ENCODE data around the gene RNF157.
A peak's percentile ranks its signal among the peaks of the same experiment; 100 is the strongest.

RNF157 gene

GRCh38 chr17:76121932-76122430, 118.3 kb downstream of the RNF157 start:
- no peak for DNase-seq

GRCh38 chr17:76120658-76121008, 119.7 kb downstream of the RNF157 start:
- no peak for DNase-seq

GRCh38 chr17:76119409-76120371, 120.6 kb downstream of the RNF157 start:
- no peak for DNase-seq

DNA sequence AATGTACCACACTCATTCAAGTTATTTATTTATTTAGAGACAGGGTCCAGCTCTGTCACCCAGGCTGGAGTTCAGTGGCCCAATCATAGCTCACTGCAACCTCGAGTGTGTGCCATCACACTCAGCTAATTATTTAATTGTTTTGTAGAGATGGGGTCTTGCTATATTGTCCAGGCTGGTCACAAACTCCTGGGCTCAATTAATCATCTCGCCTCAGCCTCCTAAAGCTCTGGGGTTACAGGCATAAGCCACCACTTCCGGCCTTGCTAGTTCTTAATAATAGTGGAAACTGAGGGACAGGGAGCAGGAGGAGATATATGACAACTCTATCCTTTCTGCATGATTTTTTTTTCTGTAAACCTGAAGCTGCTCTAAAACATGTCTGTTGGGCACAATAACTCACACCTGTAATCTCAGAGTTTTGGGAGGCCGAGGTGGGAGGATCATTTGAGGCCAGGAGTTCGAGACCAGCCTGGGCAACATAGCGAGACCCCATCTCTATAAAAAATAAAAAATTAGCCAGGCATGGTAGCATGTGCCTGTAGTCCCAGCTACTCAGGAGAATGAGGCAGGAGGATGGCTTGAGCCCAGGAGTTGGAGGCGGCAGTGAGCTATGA, 125.0 kb downstream of the RNF157 start:
- DNase-seq, result no peak

GRCh38 chr17:76111956-76112355, 128.3 kb downstream of the RNF157 start:
- no peak for DNase-seq

DNA sequence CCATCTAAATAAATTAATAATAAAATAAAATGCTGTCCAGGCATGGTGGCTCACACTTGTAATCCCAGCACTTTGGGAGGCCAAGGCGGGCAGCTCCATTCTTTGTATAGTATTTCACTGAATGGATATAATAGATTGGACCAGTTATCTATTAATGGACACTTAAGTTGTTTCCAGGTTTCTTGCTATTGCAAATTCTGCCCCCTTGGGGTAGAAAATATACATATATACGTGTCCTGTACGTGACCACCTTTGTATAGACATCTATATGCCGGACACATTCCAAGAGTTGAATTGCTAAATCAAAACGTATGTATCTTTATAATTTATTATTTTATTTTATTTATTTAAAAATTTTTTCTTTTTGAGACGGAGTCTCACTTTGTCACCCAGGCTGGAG, 132.8 kb downstream of the RNF157 start:
- no peak for DNase-seq

DNA sequence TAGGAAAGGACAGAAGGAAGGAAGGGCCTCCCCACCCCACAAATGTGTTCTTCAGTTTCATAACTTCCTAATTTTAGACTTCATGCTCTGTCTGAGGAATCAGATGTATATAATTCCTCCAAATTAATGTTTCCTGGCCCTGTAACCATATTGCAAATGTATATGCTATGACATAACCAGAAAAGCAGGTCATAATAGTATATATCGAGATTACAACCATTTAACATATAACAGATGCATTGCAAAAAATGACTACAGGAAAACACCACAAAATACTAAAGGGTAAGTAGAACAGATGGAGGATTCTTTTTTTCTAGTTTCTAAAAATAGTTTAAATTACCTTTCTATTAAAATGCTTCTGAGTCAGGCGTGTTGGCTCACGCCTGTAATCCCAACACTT, 133.6 kb downstream of the RNF157 start:
- DNase-seq, result no peak

DNA sequence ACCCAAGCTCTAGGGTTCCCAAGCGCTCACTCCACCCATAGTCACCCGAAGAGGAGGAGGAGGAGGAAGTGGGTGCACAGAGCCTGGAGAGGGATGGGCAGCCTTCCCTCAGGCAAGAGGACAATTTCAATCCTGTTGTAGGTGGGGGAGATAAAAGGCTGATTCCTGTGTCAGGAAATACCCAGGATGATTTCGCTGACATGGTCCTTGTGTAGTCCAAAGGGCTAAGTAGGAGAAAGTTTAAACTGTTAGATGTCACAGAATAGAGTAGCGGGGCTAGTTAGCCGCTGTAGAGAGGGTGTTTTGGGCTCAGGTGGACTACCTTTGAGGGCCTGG, 135.4 kb downstream of the RNF157 start:
- DNase-seq, result no peak

- no peak for DNase-seq
Measured at GRCh38 chr17:76104140-76104895, 136.0 kb downstream of the RNF157 start.

GRCh38 chr17:76103274-76104139, 136.8 kb downstream of the RNF157 start, which contains the start of gene EXOC7:
Gene EXOC7, minus strand, starts transcription at chr17:76103787. Its CDS starts 95 bp downstream, at chr17:76103692.
- peak; percentile 91 for DNase-seq

GRCh38 chr17:76102944-76103273, 137.4 kb downstream of the RNF157 start:
- no peak for DNase-seq

GRCh38 chr17:76097716-76098295, 142.5 kb downstream of the RNF157 start:
- no peak for DNase-seq

GRCh38 chr17:76095943-76096342, 144.3 kb downstream of the RNF157 start:
- DNase-seq, result no peak

GRCh38 chr17:76094046-76094445, 146.2 kb downstream of the RNF157 start:
- no peak for DNase-seq

DNA sequence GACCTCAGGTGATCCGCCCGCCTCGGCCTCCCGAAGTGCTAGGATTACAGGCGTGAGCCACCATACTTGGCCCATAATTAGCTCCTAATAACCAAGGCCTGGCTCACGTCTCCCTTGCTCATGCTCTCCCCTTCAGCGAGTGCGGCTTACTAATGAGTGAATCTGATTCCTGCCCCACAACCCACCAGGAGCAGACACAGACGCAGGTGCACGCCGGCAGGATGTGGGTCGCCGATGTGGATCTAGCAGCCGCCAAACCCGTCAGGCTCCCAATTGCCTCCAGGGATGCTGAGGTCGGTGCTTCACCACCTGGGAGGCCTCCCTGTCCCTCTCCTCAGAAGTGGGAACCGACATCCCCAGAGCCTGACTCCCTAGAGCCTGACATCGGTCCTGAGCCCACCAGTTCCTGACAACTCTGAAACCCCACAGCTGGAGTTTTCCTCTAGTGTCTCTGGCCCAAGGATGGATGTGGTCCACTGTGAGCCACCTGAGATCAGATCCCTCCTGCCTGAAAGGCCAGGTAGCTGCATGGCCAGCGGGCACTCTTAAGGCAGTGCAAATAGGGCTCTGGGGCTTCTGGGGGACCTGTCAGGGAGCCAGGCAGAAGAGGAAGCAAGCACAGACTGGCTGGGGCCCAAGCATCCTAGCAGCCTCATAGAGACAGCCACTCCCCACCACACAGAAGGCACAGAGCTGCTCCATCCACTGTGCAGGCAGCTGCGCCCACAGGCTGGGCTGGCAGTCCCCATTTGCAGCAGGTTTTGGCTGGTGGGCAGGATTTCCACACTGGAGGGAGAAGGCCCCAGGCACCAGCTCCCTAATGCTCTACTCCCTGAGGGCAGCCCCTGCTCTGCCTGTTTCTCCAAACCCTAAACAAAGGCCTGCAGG, 147.5 kb downstream of the RNF157 start:
- DNase-seq, result no peak
